Keratinocyte (primary cell): ENCODE results near the gene CREB3L1. TPM values are rescaled to one million over a fixed set of nuclear protein-coding genes. Genes with fewer than 3 reads are reported as not detected.

ENCODE experiments used
- DNase-seq: peaks from one replicate; pipeline ENCODE4 v3.0.0-alpha.2; 2011; ENCODE audit warnings: low read depth, missing footprints, low spot score
- FAIRE-seq: peaks from 2 replicates; lab custom pipeline; 2011; peaks lifted over from hg19 to GRCh38; lab: Jason Lieb, UNC
- H2AFZ ChIP-seq: 2 replicates; pipeline ENCODE4 v1.6.0; 2012; ENCODE audit warnings: low read length, control low read depth, inconsistent platforms; ENCODE audit not compliant: control insufficient read depth
- H3K27ac ChIP-seq: 2 replicates; pipeline ENCODE4 v1.5.1; 2011; ENCODE audit warnings: low read length; ENCODE audit not compliant: control insufficient read depth, insufficient read depth
- H3K27me3 ChIP-seq: 3 replicates; pipeline ENCODE4 v1.6.0; 2011; ENCODE audit warnings: low read length; ENCODE audit not compliant: control insufficient read depth, insufficient read depth; ENCODE audit errors: extremely low read depth
- H3K36me3 ChIP-seq, 2 experiments: 2 replicates in 1 of 2; 3 replicates in 1 of 2; pipeline ENCODE4 v1.5.1; 2011; ENCODE audit warnings: low read length in 2 of 2, mild to moderate bottlenecking in 1 of 2; ENCODE audit not compliant: control insufficient read depth in 2 of 2, insufficient read depth in 2 of 2; ENCODE audit errors: extremely low read depth in 1 of 2
- H3K4me1 ChIP-seq: 3 replicates; pipeline ENCODE4 v1.5.1; 2011; ENCODE audit warnings: low read length; ENCODE audit not compliant: control insufficient read depth, insufficient read depth; ENCODE audit errors: extremely low read depth
- H3K4me2 ChIP-seq: 3 replicates; pipeline ENCODE4 v1.6.0; 2011; ENCODE audit warnings: low read depth, low read length; ENCODE audit not compliant: control insufficient read depth, insufficient read depth; ENCODE audit errors: extremely low read depth
- H3K4me3 ChIP-seq, 3 experiments: fragments of 200-600 bp in 1 of 3; sonication (generic) in 1 of 3; 2 replicates in 2 of 3; 3 replicates in 1 of 3; pipeline ENCODE4 v1.5.1; 2011 to 2016; ENCODE audit warnings: low read length in 3 of 3, mild to moderate bottlenecking in 3 of 3, control low read depth in 2 of 3, inconsistent platforms in 1 of 3, low read depth in 1 of 3, mixed read lengths in 1 of 3, mixed run types in 1 of 3, moderate library complexity in 1 of 3; ENCODE audit not compliant: control insufficient read depth in 2 of 3, insufficient read depth in 2 of 3; ENCODE audit errors: extremely low read depth in 1 of 3
- H3K79me2 ChIP-seq: 2 replicates; pipeline ENCODE4 v1.6.0; 2012; ENCODE audit warnings: low read length; ENCODE audit not compliant: control insufficient read depth, insufficient read depth
- H3K9ac ChIP-seq: 3 replicates; pipeline ENCODE4 v1.6.0; 2011; ENCODE audit warnings: low read length; ENCODE audit not compliant: control insufficient read depth, insufficient read depth; ENCODE audit errors: extremely low read depth
- H3K9me1 ChIP-seq: 3 replicates; pipeline ENCODE4 v1.6.0; 2011; ENCODE audit warnings: low read length; ENCODE audit not compliant: control insufficient read depth, insufficient read depth; ENCODE audit errors: extremely low read depth
- H3K9me3 ChIP-seq: 2 replicates; pipeline ENCODE4 v1.5.1; 2012; ENCODE audit warnings: low read depth, low read length; ENCODE audit not compliant: control insufficient read depth
- H4K20me1 ChIP-seq: 3 replicates; pipeline ENCODE4 v1.6.0; 2011; ENCODE audit warnings: low read length; ENCODE audit not compliant: control insufficient read depth, insufficient read depth; ENCODE audit errors: extremely low read depth
- EZH2 ChIP-seq: IDR thresholded peaks from one replicate; pipeline ENCODE4 v1.6.1; 2012; ENCODE audit warnings: inconsistent platforms, mild to moderate bottlenecking, low read length, moderate library complexity
- dilution Hi-C: fragments of 300-500 bp; cut with MboI; formaldehyde crosslinking; loops from one replicate; pipeline ENCODE4 v1.7.0; 2020; ENCODE audit warnings: low sequenced_read_pairs; ENCODE audit not compliant: extremely low pct_ligation_motif_present
- polyA plus RNA-seq, 5 experiments: library from polyadenylated mRNA; depleted of rRNA in 3 of 5; stranded (reverse) in 3 of 5; stranded (forward) in 1 of 5; unstranded in 1 of 5; fragments of >200 nt; gene quantifications; 1 replicate in 1 of 5; 2 replicates in 3 of 5; 3 replicates in 1 of 5; pipeline versions ENCODE4 v1.2.1 to v1.2.3, GENCODE V29; 2011 to 2012; ENCODE audit warnings: missing spikeins in 2 of 5, low read depth in 1 of 5, low replicate concordance in 1 of 5
- TF ChIP-seq, protein P1 (sequence below), 3 experiments: IDR thresholded peaks in 1 of 3; conservative IDR thresholded peaks in 1 of 3; optimal IDR thresholded peaks in 1 of 3; 2 replicates in 2 of 3; 3 replicates in 1 of 3; pipeline versions ENCODE3 to v1.5.1; 2011; ENCODE audit warnings: low read length in 3 of 3, mild to moderate bottlenecking in 3 of 3, moderate library complexity in 2 of 3, control low read depth in 1 of 3, inconsistent platforms in 1 of 3; ENCODE audit not compliant: insufficient read depth in 2 of 3; ENCODE audit errors: extremely low read depth in 1 of 3

CREB3L1 gene
- polyA plus RNA-seq, 1 donor (not counting 4 experiments of a cell fraction or from before 2014, with no cell fraction given) = not detected

DNA sequence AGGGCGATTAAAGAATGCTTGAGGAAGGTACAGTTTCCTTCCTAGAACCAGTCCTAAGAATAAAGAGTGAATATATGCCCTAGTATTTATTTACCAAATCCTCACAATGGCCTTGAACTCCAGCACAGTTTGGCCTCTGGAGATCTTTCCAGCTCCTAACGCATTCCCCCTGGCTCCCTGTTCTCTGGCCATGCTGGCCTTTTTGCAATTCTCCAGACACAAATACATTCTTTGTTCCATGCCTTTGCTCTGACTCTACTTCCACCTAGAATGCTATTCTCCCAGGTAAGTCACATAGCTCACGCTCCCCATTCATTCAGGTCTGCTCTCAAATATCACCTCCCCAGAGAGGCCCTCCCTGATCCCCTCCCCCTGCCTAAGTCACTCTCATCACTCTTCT, 66.1 kb downstream of the CREB3L1 start:
- no peak overlapping the region for H2AFZ ChIP-seq
- no peaks in the 10 kb centered on the region for H4K20me1 ChIP-seq
- H3K4me1 ChIP-seq = peaks cover 47% of the 10 kb centered on the region
- H3K79me2 ChIP-seq = peaks cover 26% of the 10 kb centered on the region
- dilution Hi-C loops = no loop called here
- TF ChIP-seq, protein P1, sequence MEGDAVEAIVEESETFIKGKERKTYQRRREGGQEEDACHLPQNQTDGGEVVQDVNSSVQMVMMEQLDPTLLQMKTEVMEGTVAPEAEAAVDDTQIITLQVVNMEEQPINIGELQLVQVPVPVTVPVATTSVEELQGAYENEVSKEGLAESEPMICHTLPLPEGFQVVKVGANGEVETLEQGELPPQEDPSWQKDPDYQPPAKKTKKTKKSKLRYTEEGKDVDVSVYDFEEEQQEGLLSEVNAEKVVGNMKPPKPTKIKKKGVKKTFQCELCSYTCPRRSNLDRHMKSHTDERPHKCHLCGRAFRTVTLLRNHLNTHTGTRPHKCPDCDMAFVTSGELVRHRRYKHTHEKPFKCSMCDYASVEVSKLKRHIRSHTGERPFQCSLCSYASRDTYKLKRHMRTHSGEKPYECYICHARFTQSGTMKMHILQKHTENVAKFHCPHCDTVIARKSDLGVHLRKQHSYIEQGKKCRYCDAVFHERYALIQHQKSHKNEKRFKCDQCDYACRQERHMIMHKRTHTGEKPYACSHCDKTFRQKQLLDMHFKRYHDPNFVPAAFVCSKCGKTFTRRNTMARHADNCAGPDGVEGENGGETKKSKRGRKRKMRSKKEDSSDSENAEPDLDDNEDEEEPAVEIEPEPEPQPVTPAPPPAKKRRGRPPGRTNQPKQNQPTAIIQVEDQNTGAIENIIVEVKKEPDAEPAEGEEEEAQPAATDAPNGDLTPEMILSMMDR (optimal IDR thresholded peaks at IDR 0.05 in 1 of 3, IDR thresholded peaks at IDR 0.05 in 1 of 3, conservative IDR thresholded peaks at IDR 0.05 in 1 of 3; ENCODE audit: extremely low read depth in 1 of 3, insufficient read depth in 2 of 3, low read length in 3 of 3) = no peak
- TF ChIP-seq EZH2 = no peak
- no peaks in the 10 kb centered on the region for H3K9me3 ChIP-seq
- H3K27ac ChIP-seq = no peak overlapping the region
- H3K4me2 ChIP-seq = peak overlapping the region; percentile 26
- peaks cover 3% of the 10 kb centered on the region for H3K9me1 ChIP-seq
- H3K36me3 ChIP-seq = no peaks in the 10 kb centered on the region
- no peak overlapping the region for H3K9ac ChIP-seq
- no peak overlapping the region for H3K4me3 ChIP-seq
- FAIRE-seq (no peak), DNase-seq (no peak)
- H3K27me3 ChIP-seq = no peaks in the 10 kb centered on the region

DNA sequence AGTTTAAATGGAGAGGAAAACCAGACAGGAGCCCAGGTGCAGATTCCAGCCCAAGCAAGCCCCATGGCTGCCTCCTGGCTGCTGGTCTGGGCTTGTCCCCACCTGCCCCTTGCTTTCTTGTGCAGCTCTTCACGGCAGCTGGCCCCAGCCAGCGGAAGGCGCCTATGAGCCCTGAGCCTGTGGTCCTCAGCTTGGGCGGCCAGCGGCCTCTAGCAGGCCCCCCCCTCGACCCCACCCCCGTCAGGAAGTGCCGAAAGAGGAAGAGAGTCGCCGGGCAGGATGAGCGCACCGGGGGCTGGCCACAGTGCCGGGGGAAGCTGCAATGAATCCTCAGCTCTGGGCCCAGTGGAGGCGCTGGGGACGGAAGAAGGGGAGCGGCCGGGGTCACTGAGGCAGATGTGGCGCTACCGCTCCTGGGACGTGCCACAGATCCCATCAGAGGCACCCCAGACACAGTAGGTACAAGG, 67.7 kb downstream of the CREB3L1 start:
- peak overlapping the region; percentile 22 for H3K27ac ChIP-seq
- no peaks in the 10 kb centered on the region for H3K9me3 ChIP-seq
- H3K4me3 ChIP-seq = peak overlapping the region; percentile 57 to 81 (median 75)
- peak overlapping the region; percentile 1 for H2AFZ ChIP-seq
- H3K36me3 ChIP-seq = peaks cover 2 to 4% of the 10 kb centered on the region in 2 experiments
- FAIRE-seq (peak; percentile 63), DNase-seq (peak; percentile 73)
- peaks cover 55% of the 10 kb centered on the region for H3K4me1 ChIP-seq
- H4K20me1 ChIP-seq = no peaks in the 10 kb centered on the region
- H3K27me3 ChIP-seq = no peaks in the 10 kb centered on the region
- H3K9ac ChIP-seq = peak overlapping the region; percentile 72
- TF ChIP-seq, protein P1 (optimal IDR thresholded peaks at IDR 0.05 in 1 of 3, IDR thresholded peaks at IDR 0.05 in 1 of 3, conservative IDR thresholded peaks at IDR 0.05 in 1 of 3; ENCODE audit: extremely low read depth in 1 of 3, insufficient read depth in 2 of 3, low read length in 3 of 3) = peak in 2 of 3 experiments; percentile 4 to 22
- no peak for TF ChIP-seq EZH2
- H3K9me1 ChIP-seq = peaks cover 3% of the 10 kb centered on the region
- peaks cover 42% of the 10 kb centered on the region for H3K79me2 ChIP-seq
- peak overlapping the region; percentile 97 for H3K4me2 ChIP-seq
- dilution Hi-C loops = no loop called here
